SK-N-MC (cell line): ENCODE measurements around the gene CDH18.

Experiments used
- DNase-seq: peaks from one replicate; pipeline ENCODE4 v3.0.0-alpha.2; 2011; ENCODE audit warnings: low read depth, low spot score
- H3K27ac ChIP-seq: fragments of 200-600 bp; sonication (generic); 2 replicates; pipeline ENCODE4 v1.5.1; 2016; ENCODE audit warnings: mixed run types
- H3K36me3 ChIP-seq: fragments of 200-600 bp; sonication (generic); 2 replicates; pipeline ENCODE4 v1.6.1; 2017; ENCODE audit warnings: antibody characterized with exemption, low read length, mixed read lengths; ENCODE audit not compliant: insufficient read depth
- H3K4me3 ChIP-seq: fragments of 200-600 bp; sonication (generic); 2 replicates; pipeline ENCODE4 v1.5.1; 2016
- H3K9ac ChIP-seq: fragments of 200-600 bp; sonication (generic); 2 replicates; pipeline ENCODE4 v1.8.0; 2017; ENCODE audit warnings: mixed run types, mixed read lengths; ENCODE audit not compliant: insufficient read length
- H3K9me3 ChIP-seq: fragments of 200-600 bp; sonication (generic); 2 replicates; pipeline ENCODE4 v1.6.1; 2017; ENCODE audit warnings: low read depth, mild to moderate bottlenecking, antibody characterized with exemption, low read length, moderate library complexity, mixed read lengths
- EZH2 ChIP-seq: fragments of 200-600 bp; sonication (generic); IDR thresholded peaks from one replicate; pipeline ENCODE4 v1.6.1; 2017; ENCODE audit warnings: antibody characterized with exemption
- FOXP2 ChIP-seq: optimal IDR thresholded peaks from 2 replicates; pipeline ENCODE3; 2011; ENCODE audit warnings: mild to moderate bottlenecking, moderate library complexity; ENCODE audit not compliant: insufficient read depth; ENCODE audit errors: extremely low read length, control extremely low read depth
- POLR2AphosphoS5 ChIP-seq: IDR thresholded peaks from 2 replicates; pipeline ENCODE4 v1.6.1; 2012; ENCODE audit warnings: mild to moderate bottlenecking, low read depth, low read length, borderline replicate concordance

Gene CDH18

DNA sequence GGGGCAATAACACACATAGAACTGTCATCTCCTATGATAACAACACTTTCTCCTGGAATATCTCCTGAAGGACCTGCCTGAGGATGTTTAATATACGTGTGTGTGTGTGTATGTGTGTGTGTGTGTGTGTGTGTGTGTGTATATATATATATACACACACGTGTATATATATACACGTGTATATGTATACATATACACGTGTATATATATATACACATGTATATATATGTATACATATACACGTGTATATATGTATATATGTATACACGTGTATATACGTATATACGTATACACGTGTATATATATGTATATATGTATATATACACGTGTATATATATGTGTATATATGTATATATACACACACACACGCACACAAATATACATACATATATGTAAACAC is 27.5 kb downstream of the CDH18 start:
- no peak overlapping the region for H3K4me3 ChIP-seq
- no peak overlapping the region for H3K27ac ChIP-seq
- no peak overlapping the region for H3K9ac ChIP-seq
- TF ChIP-seq EZH2: no peak
- no peak for TF ChIP-seq POLR2AphosphoS5
- TF ChIP-seq FOXP2: no peak
- no peaks in the 10 kb centered on the region for H3K9me3 ChIP-seq
- DNase-seq: no peak
- no peaks in the 10 kb centered on the region for H3K36me3 ChIP-seq

DNA sequence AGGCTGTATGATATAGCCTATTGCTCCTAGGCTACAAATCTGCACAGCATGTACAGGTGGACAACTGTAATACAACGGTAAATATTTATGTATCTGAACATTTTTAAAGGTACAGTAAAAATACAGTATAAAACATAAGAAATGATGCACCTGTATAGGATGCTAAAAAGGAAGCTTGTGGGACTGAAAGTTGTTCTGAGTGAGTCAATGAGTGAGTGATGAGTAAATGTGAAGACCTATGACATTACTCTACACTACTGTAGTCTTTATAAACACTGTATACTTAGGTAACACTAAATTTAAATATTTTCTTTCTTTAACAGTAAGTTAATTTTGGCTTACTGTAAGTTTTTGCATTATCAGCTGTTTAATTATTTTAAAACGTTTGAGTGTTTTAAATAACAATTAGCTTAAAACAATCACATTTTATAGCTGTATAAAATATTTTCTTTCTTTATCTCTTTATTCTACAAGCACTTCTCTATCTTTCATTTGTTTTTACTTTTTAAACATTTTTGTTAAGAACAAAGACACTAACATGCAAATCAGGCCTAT is 28.1 kb downstream of the CDH18 start:
- TF ChIP-seq POLR2AphosphoS5 (no peak), EZH2 (no peak), FOXP2 (no peak)
- H3K9me3 ChIP-seq: no peaks in the 10 kb centered on the region
- H3K36me3 ChIP-seq: no peaks in the 10 kb centered on the region
- H3K9ac ChIP-seq: no peak overlapping the region
- no peak overlapping the region for H3K4me3 ChIP-seq
- H3K27ac ChIP-seq: no peak overlapping the region
- no peak for DNase-seq

DNA sequence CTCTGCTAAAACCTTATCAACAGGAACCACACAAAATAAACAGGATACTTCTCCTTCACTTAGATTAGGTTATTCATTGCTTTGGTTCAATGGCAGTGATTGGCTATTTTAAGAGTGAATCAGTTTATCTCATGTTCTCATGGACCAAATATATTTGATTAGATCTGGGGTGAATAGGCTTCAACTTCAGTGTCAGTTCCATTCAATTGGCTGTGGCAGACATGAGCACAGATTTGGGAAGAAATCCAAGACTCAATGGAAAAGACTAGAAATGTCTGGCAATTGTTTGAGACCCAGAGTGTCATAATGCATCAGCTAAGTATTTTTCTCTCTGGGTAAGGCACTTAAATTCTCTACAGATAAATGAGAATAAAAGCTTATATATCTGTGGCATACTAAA is 37.1 kb downstream of the CDH18 start:
- Histone ChIP-seq H3K9me3 (no peaks in the 10 kb centered on the region), H3K36me3 (no peaks in the 10 kb centered on the region), H3K4me3 (no peak overlapping the region), H3K9ac (no peak overlapping the region), H3K27ac (no peak overlapping the region)
- TF ChIP-seq POLR2AphosphoS5 (no peak), FOXP2 (no peak), EZH2 (no peak)
- no peak for DNase-seq

DNA sequence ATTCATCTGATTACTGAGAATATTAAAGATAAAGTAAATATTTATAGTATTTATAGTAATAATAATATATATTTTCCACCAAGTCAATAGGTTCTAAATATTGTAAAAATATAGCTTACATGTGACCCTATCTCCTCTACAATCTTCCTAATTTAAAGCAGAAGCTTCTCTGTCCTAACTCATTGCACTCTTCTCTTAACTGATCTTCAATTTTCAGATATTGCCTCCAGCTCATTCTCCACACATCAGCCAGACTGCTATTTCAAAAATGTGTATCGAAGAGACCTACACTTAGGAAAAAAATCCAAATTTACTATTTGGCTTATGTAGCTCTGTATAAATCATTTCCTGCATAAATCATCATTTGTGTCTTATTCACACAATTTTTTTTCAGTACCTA is 47.8 kb downstream of the CDH18 start:
- no peak overlapping the region for H3K4me3 ChIP-seq
- no peak overlapping the region for H3K9ac ChIP-seq
- DNase-seq: no peak
- no peaks in the 10 kb centered on the region for H3K9me3 ChIP-seq
- H3K36me3 ChIP-seq: no peaks in the 10 kb centered on the region
- no peak overlapping the region for H3K27ac ChIP-seq
- TF ChIP-seq POLR2AphosphoS5: no peak
- TF ChIP-seq FOXP2: no peak
- TF ChIP-seq EZH2: no peak

DNA sequence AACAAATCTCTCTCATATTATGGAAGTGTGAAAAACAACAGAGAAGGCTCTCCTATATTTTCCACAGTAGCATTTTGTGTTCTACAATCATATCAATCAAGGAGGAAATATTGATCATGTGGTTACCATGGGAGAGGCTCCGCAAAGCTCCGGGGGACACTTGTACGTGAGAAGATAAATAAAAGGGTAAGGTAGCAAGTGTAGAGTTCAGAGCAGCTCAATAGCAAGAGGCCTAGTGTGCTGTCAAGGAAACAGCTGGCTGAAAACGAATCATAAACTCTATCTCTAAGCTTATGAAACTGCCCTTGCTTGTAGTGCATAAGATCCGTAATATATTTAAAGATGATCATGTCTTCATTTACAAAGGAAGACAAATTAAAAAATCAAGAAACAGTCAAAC is 57.5 kb downstream of the CDH18 start:
- no peak for DNase-seq
- Histone ChIP-seq H3K9ac (no peak overlapping the region), H3K4me3 (no peak overlapping the region), H3K9me3 (no peaks in the 10 kb centered on the region), H3K36me3 (no peaks in the 10 kb centered on the region), H3K27ac (no peak overlapping the region)
- TF ChIP-seq EZH2 (no peak), POLR2AphosphoS5 (no peak), FOXP2 (no peak)

DNA sequence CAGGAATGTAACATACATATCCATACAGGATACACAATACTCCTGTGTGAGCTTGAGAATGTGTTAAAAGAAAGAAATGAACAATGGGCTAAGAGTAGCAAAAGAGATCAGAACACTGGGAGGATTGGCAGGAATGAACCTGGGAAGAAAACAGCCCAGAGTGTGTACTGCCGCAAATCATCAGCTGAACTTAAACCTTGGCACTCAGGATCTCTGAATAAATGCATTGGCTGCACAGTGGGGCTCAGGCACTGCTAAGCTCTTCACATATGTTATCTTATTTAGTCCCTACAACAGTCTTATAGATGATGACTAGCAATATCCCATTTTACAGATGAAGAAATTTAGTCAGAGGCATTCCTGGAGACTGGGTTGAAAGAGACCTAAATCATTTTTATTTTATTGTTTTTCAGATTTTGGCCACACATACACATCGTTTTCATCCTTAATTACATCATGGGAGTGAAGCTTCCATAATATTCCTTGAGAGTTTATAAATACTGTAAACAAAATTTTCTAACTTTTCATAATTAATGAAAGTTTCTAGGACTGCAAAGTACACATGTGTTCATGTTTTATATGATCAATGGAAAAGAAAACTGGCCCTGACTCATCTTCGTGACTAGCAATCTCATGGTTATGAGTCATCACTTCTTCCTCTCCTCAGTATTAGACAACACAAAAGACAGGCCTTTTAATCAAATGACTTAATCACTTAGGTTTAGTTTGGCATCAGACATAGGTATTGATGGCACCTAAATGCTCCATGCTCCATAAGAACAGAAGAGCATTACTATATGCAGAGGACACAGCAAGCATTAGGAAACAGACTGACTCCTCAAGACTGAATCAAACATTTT is 59.2 kb downstream of the CDH18 start:
- DNase-seq: no peak
- Histone ChIP-seq H3K9ac (no peak overlapping the region), H3K27ac (no peak overlapping the region), H3K9me3 (no peaks in the 10 kb centered on the region), H3K36me3 (no peaks in the 10 kb centered on the region), H3K4me3 (no peak overlapping the region)
- TF ChIP-seq FOXP2: no peak
- TF ChIP-seq EZH2: no peak
- no peak for TF ChIP-seq POLR2AphosphoS5

DNA sequence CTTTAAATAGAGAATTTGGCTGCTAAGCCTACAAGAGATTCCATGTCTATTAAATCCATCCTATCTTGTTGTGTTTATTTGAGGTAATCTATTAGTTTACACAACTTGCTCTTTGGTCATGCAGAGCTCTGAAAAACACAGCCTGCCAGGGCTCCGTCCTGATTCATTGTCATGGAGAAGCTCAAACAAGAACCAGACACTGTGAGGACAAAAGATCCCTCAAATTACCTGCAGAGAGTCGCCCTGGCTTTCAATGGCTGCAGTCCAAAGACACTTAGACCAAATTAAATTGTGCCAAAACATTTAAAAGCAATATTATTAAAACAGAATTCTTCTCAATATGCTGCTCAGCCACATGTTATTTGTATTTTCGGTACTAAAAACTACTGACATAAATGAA is 60.1 kb downstream of the CDH18 start:
- TF ChIP-seq EZH2 (no peak), FOXP2 (no peak), POLR2AphosphoS5 (no peak)
- no peak for DNase-seq
- Histone ChIP-seq H3K4me3 (no peak overlapping the region), H3K27ac (no peak overlapping the region), H3K36me3 (no peaks in the 10 kb centered on the region), H3K9ac (no peak overlapping the region), H3K9me3 (no peaks in the 10 kb centered on the region)

DNA sequence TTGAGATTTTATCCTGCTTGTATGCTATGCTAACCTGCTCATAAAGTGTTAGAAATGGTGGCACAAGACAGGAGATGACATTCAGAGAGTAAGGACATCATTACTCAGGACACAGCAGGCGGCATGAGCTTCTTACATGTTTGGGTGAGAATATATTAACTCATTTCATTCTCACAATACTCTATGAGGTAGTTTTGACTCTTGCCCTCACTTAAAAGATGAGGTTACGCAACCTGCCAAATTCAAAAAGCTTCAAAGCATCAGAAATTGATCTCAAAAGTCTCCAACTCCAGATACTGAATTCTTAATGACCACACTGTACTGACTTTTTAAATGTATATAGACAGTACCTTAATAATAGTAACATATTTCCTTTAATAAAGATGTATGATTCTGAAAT is 60.8 kb downstream of the CDH18 start:
- Histone ChIP-seq H3K9me3 (no peaks in the 10 kb centered on the region), H3K27ac (no peak overlapping the region), H3K4me3 (no peak overlapping the region), H3K36me3 (no peaks in the 10 kb centered on the region), H3K9ac (no peak overlapping the region)
- TF ChIP-seq EZH2: no peak
- TF ChIP-seq POLR2AphosphoS5: no peak
- no peak for TF ChIP-seq FOXP2
- DNase-seq: no peak
